HUES48 (cell line): ENCODE results near the gene NPEPL1.
"Not testable (repeated sequence)": the region's sequence is repeated elsewhere in the genome, so short reads cannot be mapped to it uniquely, and the experiment has no call there.

Source experiments
- H3K27ac ChIP-seq: one replicate; pipeline ENCODE4 v1.7.0; 2013; ENCODE audit warnings: low read depth, low read length, inconsistent platforms
- H3K27me3 ChIP-seq: 2 replicates; pipeline ENCODE4 v1.6.1; 2013; ENCODE audit warnings: mild to moderate bottlenecking, low read length; ENCODE audit not compliant: control insufficient read depth, insufficient read depth
- H3K36me3 ChIP-seq: 2 replicates; pipeline ENCODE4 v1.6.1; 2013; ENCODE audit warnings: low read length; ENCODE audit not compliant: control insufficient read depth, insufficient read depth
- H3K4me1 ChIP-seq: 2 replicates; pipeline ENCODE4 v1.6.1; 2013; ENCODE audit warnings: mild to moderate bottlenecking, low read length; ENCODE audit not compliant: control insufficient read depth, insufficient read depth
- H3K4me3 ChIP-seq: 2 replicates; pipeline ENCODE4 v1.5.1; 2013; ENCODE audit warnings: mild to moderate bottlenecking, low read depth, low read length
- H3K9ac ChIP-seq: 2 replicates; pipeline ENCODE4 v1.6.1; 2013; ENCODE audit warnings: mild to moderate bottlenecking, low read depth, low read length, moderate library complexity
- H3K9me3 ChIP-seq: 2 replicates; pipeline ENCODE4 v1.6.1; 2013; ENCODE audit warnings: low read length; ENCODE audit not compliant: control insufficient read depth, insufficient read depth

Gene NPEPL1

DNA sequence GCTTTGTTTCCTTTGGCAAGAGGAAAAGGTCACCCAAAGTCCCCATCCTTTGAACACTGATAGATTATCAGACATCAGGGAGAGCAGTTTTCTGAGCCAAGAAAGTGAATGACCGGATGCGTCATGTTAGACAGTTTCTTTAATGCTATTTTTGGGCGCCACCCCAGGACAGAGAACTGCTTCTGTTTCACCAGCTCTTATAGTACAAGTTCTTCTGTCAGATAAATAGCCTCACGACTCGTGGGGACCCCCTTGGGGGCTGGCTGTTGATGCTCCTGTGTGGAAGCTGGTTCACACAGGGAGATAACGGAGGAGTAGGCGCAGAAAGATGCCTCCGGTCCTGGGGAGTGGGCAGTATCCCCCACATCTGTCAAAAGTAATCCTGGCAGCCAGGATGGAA lies 54.6 kb downstream of the NPEPL1 start:
- no peaks in the 10 kb centered on the region for H3K4me1 ChIP-seq
- H3K9me3 ChIP-seq: no peaks in the 10 kb centered on the region
- H3K9ac ChIP-seq: no peak overlapping the region
- H3K27ac ChIP-seq: no peak overlapping the region
- H3K27me3 ChIP-seq: peaks cover 15% of the 10 kb centered on the region
- H3K4me3 ChIP-seq: no peak overlapping the region
- no peaks in the 10 kb centered on the region for H3K36me3 ChIP-seq

DNA sequence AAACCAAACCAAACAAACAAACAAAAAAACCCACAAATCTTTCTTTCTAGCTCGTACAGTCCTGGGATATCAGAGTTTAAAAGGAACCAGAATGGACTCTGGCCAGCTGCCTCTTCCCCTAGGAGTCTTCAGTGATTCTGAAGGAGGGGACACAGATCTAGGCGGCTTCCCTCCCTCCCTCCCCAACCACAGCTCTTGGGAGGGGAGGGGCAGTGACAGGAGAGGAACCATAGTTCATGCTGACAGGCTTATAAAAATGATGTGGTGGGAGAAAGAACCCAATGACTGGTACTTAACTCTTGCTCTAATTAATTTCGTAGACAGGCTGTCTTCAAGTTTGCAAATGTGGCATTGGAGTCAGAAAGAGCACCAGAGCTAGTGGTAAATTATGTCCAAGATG lies 56.0 kb downstream of the NPEPL1 start:
- Histone ChIP-seq H3K9ac (no peak overlapping the region), H3K9me3 (no peaks in the 10 kb centered on the region), H3K4me3 (no peak overlapping the region), H3K4me1 (peaks cover 9% of the 10 kb centered on the region), H3K27me3 (peaks cover 22% of the 10 kb centered on the region), H3K36me3 (no peaks in the 10 kb centered on the region), H3K27ac (no peak overlapping the region)

DNA sequence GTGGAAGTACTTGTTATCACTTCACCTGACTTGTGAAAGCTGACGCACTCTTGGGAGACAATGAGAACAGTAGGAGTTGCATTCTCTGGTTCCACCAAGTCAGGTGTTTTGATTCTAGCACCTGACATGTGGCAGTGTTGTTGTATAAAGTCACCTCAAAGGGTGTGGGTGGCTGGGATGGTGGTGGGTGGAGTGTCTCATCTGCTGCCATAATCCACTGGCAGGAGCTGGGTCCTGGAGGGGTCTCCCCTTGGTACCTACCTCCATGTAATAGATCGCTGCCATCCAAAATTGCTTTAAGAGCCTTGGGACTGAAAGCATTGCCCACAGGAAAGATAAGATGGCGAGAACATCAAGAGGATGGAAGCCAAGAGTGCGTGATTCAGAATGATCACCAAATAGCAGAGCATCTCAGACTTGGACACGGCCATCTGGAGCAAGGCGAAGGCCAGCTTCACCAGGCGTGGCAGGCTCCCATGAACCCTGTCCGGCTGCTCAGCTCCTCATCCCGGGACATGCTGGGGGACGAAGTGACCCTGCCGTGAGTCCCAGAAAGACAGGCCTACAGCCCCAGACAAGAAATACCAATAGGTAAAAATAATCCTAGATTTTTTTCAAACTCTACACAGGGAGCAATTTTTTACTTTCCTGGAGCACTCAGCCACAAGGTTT lies 56.6 kb downstream of the NPEPL1 start:
- Histone ChIP-seq H3K9ac (no peak overlapping the region), H3K27ac (no peak overlapping the region), H3K4me3 (no peak overlapping the region), H3K36me3 (no peaks in the 10 kb centered on the region), H3K4me1 (peaks cover 15% of the 10 kb centered on the region), H3K9me3 (no peaks in the 10 kb centered on the region), H3K27me3 (peaks cover 26% of the 10 kb centered on the region)

DNA sequence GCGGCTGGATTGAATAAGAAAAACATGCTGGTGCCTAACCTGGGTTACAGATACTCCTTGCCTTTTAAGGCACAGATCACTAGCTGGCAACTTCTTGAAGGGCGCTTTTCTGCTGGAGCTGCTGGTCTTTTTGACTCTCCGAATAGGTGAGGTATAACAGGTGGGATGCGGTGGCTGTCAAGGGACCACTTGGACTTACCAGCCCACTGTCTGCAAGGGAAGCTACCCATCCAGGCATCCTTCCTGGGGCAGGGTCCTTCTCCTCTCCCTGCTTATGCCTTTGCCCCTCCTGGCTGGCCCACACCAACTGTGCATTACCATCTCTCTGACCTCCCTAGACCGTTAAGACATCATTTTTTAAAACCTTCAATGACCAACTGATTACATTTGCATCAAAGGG lies 57.4 kb downstream of the NPEPL1 start:
- no peak overlapping the region for H3K9ac ChIP-seq
- no peak overlapping the region for H3K4me3 ChIP-seq
- peaks cover 31% of the 10 kb centered on the region for H3K27me3 ChIP-seq
- H3K4me1 ChIP-seq: peaks cover 18% of the 10 kb centered on the region
- H3K9me3 ChIP-seq: no peaks in the 10 kb centered on the region
- H3K27ac ChIP-seq: no peak overlapping the region
- H3K36me3 ChIP-seq: no peaks in the 10 kb centered on the region

DNA sequence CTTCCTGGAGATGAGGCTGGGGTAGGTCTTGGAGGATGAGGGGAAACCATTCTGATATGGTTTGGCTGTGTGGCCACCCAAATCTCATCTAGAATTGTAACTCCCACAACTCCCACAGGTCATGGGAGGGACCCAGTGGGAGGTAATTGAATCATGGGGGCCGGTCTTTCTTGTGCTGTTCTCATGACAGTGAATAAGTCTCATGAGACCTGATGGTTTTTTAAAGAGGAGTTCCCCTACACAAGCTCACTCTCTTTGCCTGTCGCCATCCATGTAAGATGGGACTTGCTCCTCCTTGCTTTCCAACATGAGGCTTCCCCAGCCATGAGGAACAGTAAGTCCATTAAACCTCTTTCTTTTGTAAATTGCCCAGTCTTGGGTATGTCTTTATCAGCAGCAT lies 58.1 kb downstream of the NPEPL1 start:
- H3K4me3 ChIP-seq, H3K9me3 ChIP-seq, H3K9ac ChIP-seq, H3K36me3 ChIP-seq, H3K27ac ChIP-seq: not testable (repeated sequence)
- Histone ChIP-seq H3K27me3 (peaks cover 34% of the 10 kb centered on the region), H3K4me1 (peaks cover 18% of the 10 kb centered on the region)

DNA sequence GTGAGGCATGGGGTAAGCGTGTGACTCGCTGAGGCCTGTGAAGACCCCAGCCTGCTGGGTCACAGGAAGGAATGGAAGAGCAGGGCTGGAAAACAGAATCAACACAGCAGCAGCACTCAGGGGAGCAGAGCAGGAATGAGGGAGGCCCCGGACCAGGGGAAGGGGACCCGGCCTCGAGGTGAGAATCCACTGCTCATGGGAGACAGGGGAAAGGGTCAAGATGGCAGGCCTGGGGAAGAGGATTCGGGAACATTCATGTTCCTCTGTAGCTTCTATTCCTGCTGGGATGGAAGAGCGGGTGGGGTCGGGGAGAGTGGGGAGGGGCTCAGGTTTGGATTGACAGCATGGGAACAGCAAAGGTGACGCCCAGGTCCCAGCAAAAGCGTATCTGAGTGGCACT lies 59.4 kb downstream of the NPEPL1 start:
- peaks cover 34% of the 10 kb centered on the region for H3K27me3 ChIP-seq
- H3K4me1 ChIP-seq: peaks cover 18% of the 10 kb centered on the region

DNA sequence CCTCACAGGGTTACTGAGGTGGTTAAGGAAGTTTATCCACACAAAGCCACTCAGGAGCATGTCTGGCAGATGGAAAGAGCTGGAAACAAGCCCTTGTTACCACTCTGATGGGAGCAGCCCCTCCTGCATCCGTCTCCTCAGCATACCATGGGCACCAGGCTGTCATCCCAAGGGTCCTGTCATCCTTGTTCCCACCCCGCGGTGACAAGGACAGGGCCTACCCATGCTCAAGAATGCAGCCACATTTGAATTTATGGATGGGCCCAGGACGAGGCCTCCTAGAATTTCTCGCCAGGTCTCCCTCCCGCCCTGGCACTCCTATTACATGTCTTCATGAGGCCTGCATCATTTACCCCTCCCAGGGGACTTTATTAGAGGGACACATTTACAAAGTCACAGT lies 60.0 kb downstream of the NPEPL1 start:
- H3K27me3 ChIP-seq: peaks cover 30% of the 10 kb centered on the region
- no peaks in the 10 kb centered on the region for H3K36me3 ChIP-seq
- no peak overlapping the region for H3K4me3 ChIP-seq
- H3K9me3 ChIP-seq: no peaks in the 10 kb centered on the region
- H3K4me1 ChIP-seq: peaks cover 18% of the 10 kb centered on the region
- H3K9ac ChIP-seq: no peak overlapping the region
- no peak overlapping the region for H3K27ac ChIP-seq

More for the DNA sequence above, 59.4 kb downstream of the NPEPL1 start:
- Histone ChIP-seq H3K36me3 (no peaks in the 10 kb centered on the region), H3K4me3 (no peak overlapping the region), H3K9ac (no peak overlapping the region), H3K27ac (no peak overlapping the region), H3K9me3 (no peaks in the 10 kb centered on the region)

DNA sequence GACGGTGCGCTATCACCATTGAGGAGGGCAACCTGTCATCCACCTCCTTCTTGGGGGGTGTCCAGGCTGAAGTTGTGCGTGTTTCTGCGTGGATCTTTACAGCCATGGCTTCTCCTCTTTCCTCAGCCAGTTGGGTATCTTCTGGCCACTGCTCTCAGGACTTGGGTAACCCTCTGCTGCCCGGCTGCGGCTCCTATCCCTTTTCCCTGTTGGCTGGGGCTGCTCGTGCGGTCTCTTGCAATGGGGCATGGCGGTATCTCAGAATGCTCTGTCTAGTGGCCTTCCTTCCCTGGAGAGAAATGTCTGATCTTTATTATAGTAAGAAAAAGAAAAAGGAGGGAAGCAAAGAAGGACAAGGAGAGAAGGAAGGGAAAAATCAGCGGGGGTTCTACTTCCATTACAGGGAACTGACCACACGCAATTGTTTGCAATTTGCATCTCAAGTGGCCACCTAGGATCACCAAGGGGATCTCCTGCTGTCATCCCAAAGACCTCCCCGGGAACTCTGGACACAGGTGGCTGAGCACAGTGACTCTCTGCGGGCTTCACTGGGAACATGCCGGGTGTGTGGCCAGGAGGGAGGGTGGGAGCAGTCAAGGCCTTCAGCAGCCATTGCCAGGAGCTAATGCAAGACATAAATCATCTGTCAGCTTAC lies 60.8 kb downstream of the NPEPL1 start:
- Histone ChIP-seq H3K27me3 (peaks cover 30% of the 10 kb centered on the region), H3K4me3 (no peak overlapping the region), H3K27ac (peak overlapping the region; percentile 58), H3K4me1 (peaks cover 18% of the 10 kb centered on the region), H3K9me3 (no peaks in the 10 kb centered on the region), H3K9ac (no peak overlapping the region), H3K36me3 (no peaks in the 10 kb centered on the region)

DNA sequence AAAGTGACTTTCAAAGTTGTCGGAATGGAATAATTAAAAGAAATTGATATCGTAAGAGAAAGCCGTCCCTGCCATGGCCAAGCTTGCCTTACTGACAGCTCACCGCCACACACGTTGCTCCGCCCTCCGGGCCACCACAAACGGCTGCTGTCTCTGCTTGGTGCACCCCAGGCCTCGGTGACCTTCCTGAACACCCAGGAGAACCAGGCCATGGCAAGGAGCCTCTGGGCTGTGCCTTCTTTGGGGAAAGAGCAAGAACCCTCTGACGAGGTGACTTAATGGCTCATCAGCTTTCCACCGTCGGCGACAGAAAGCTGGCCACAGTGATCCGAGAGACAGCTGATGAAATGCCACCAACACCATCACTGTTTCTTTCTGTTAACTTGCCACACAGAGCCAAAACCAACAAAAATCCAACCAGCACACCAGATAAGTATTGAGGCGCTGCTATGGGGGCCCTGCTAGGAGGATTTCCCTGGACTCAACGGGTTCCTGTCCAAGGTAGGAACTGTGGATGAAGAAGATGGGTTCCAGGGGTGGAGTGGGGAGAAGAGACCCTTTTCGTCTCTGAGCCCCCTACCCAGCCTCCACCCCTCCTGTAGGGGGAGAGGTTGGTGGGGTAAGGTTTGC lies 61.4 kb downstream of the NPEPL1 start:
- Histone ChIP-seq H3K9me3 (no peaks in the 10 kb centered on the region), H3K36me3 (no peaks in the 10 kb centered on the region), H3K4me1 (peaks cover 18% of the 10 kb centered on the region), H3K9ac (no peak overlapping the region), H3K4me3 (no peak overlapping the region), H3K27me3 (peaks cover 30% of the 10 kb centered on the region), H3K27ac (no peak overlapping the region)

DNA sequence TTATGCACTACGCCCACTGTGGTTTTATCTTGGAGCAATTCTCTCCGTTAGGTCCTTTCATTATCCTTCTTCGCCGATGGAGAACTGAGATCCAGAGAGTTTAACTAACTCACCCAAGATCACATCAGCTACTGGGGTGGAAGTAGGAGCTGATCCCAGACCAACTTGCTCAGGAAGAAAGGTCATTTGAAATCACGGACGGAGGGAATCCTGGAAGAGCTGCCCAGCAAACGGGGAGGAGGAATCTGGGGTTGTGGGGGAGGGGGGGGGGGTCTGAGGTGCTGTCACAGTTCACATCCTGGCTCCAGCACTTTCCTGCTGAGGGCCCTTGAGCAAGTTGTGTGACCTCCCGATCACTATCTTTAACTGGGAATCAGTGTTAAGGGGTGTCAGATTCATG lies 62.0 kb downstream of the NPEPL1 start:
- peaks cover 30% of the 10 kb centered on the region for H3K27me3 ChIP-seq
- no peak overlapping the region for H3K4me3 ChIP-seq
- no peak overlapping the region for H3K9ac ChIP-seq
- H3K4me1 ChIP-seq: peaks cover 18% of the 10 kb centered on the region
- H3K27ac ChIP-seq: no peak overlapping the region
- H3K9me3 ChIP-seq: no peaks in the 10 kb centered on the region
- H3K36me3 ChIP-seq: no peaks in the 10 kb centered on the region

DNA sequence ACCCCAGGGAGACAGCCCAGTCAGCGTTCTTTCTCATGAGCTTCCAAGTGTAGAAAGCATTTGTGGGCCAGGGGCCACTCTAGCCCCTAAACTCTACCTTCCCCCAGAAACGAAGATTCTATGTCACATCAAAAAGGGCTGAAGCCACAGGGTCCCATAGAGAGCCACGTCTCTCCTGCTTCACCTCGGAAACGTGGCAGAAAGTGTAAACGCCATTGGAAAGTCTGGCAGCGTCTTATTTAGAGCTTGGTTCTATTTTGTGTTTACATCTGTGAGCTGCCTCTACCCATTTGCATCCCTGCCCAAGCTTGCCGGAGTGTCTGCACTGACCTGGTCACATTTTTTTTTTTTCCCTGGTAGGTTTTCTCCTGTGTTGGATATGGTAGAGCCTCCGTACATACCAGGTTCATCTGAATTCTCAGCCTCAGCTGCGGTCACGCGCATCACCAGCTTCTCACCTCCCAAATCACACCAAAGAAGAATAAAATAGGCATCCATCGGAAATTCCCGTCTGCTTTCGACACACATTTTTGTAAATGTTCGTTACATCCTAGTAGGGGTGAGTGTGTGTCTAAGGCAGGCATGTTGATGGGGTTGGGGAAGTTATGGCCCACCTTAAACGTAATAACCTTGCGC lies 62.6 kb downstream of the NPEPL1 start:
- no peak overlapping the region for H3K27ac ChIP-seq
- H3K4me1 ChIP-seq: peaks cover 18% of the 10 kb centered on the region
- H3K4me3 ChIP-seq: no peak overlapping the region
- peaks cover 30% of the 10 kb centered on the region for H3K27me3 ChIP-seq
- H3K9ac ChIP-seq: no peak overlapping the region
- H3K9me3 ChIP-seq: no peaks in the 10 kb centered on the region
- H3K36me3 ChIP-seq: no peaks in the 10 kb centered on the region
